Uterus (tissue), 4 donors: ENCODE measurements around the gene GGCX. TPM values are rescaled to one million over a fixed set of nuclear protein-coding genes. Genes with fewer than 3 reads are reported as not detected.
"Not testable (repeated sequence)": the region's sequence is repeated elsewhere in the genome, so short reads cannot be mapped to it uniquely, and the experiment has no call there.

ENCODE experiments used
- DNase-seq, 2 donors: peaks; one replicate each; pipeline ENCODE4 v3.0.0-alpha.2; 2019 to 2020
- H3K27ac ChIP-seq, 2 donors: fragments of 200-600 bp; sonication (generic); 1 replicate in 1 of 2; 2 replicates in 1 of 2; pipeline ENCODE4 v1.5.1; 2016 to 2018
- H3K27me3 ChIP-seq, 2 donors: fragments of 200-600 bp; sonication (generic); one replicate each; pipeline ENCODE4 v1.5.1; 2018 to 2019; ENCODE audit warnings: control low read depth in 1 of 2
- H3K36me3 ChIP-seq, 2 donors: fragments of 200-600 bp; sonication (generic); one replicate each; pipeline ENCODE4 v1.5.1; 2019; ENCODE audit warnings: control low read depth in 1 of 2
- H3K4me1 ChIP-seq, 2 donors: fragments of 200-600 bp; sonication (generic); one replicate each; pipeline ENCODE4 v1.5.1; 2018 to 2019; ENCODE audit warnings: control low read depth in 1 of 2
- H3K4me3 ChIP-seq, 2 donors: fragments of 200-600 bp; sonication (generic); 1 replicate in 1 of 2; 2 replicates in 1 of 2; pipeline ENCODE4 v1.5.1; 2018 to 2019; ENCODE audit warnings: mild to moderate bottlenecking in 1 of 2
- H3K9me3 ChIP-seq, 2 donors: fragments of 200-600 bp; sonication (generic); one replicate each; pipeline ENCODE4 v1.5.1; 2019; ENCODE audit warnings: control low read depth in 1 of 2
- POLR2A ChIP-seq, 2 donors: fragments of 450-650 bp; IDR thresholded peaks; one replicate each; pipeline ENCODE4 v1.6.1; 2016; ENCODE audit warnings: antibody characterized with exemption in 2 of 2, mild to moderate bottlenecking in 1 of 2, moderate library complexity in 1 of 2
- intact Hi-C: fragments of 100-400 bp; cut with DNase I; formaldehyde crosslinking; loops from one replicate; pipeline ENCODE4 v1.15.1; 2023; ENCODE audit warnings: low total_unique reads
- total RNA-seq, 4 donors: library from RNA; depleted of rRNA in 3 of 4; stranded (reverse); fragments of >200 nt in 3 of 4; gene quantifications; one replicate each; pipeline versions ENCODE4 v1.1.0 to v1.2.4, GENCODE V29; 2014 to 2023
- TF ChIP-seq, protein P1 (sequence below), 4 experiments: fragments of 200-600 bp in 2 of 4; fragments of 450-650 bp in 2 of 4; sonication (generic) in 2 of 4; IDR thresholded peaks; one replicate each; pipeline ENCODE4 v1.5.1; 2016 to 2019; ENCODE audit warnings: antibody characterized with exemption in 4 of 4, mild to moderate bottlenecking in 2 of 4, moderate library complexity in 1 of 4
- donor health status: DM: yes; HTN: yes; CAD: no.

GGCX gene
- total RNA-seq, 4 donors from 2014 or later: 14.1 to 54.1 (median 37.9) TPM

DNA sequence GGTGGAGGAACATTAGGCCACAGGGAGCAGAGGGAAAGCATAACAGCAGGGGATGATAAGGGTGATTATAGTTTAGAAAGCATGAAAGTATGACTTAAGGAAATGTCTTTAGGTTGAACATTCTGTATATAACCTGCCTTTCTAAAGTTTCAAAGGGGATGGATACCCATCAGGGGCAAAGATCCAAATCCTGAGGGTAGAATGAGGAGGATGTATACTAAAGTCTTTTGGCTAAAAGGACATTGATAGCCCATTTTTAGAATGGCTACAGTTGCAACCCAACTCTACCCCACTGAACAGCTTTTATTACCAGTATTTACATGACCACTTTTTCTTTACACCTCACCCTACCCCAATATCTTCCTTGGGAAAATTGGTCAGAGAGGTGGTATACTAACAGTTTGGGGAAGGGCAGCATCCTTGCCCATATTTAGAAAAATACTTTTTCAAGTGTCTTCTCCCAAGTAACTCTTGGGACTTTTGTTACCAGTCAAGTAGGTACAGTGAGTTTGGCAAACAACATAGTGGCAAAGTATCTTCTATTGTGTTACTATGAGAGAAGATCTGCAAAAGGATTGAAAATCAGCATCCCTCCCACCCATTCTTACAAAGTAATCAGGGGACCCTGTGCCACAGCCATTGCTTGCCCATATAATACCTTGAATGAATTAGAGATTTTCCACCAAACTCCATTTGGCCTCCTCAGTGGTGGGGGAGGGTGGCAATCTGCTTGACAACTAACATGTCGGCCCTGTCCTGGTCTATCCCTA, 14.0 kb downstream of the GGCX start:
- no peaks in the 10 kb centered on the region for H3K27me3 ChIP-seq
- no peak overlapping the region for H3K27ac ChIP-seq
- no peaks in the 10 kb centered on the region for H3K36me3 ChIP-seq
- no peak for DNase-seq
- no peak overlapping the region for H3K4me3 ChIP-seq
- H3K9me3 ChIP-seq: no peaks in the 10 kb centered on the region
- no peak for TF ChIP-seq POLR2A (IDR thresholded peaks at IDR 0.05)
- TF ChIP-seq, protein P1, sequence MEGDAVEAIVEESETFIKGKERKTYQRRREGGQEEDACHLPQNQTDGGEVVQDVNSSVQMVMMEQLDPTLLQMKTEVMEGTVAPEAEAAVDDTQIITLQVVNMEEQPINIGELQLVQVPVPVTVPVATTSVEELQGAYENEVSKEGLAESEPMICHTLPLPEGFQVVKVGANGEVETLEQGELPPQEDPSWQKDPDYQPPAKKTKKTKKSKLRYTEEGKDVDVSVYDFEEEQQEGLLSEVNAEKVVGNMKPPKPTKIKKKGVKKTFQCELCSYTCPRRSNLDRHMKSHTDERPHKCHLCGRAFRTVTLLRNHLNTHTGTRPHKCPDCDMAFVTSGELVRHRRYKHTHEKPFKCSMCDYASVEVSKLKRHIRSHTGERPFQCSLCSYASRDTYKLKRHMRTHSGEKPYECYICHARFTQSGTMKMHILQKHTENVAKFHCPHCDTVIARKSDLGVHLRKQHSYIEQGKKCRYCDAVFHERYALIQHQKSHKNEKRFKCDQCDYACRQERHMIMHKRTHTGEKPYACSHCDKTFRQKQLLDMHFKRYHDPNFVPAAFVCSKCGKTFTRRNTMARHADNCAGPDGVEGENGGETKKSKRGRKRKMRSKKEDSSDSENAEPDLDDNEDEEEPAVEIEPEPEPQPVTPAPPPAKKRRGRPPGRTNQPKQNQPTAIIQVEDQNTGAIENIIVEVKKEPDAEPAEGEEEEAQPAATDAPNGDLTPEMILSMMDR (IDR thresholded peaks at IDR 0.05): no peak
- no peaks in the 10 kb centered on the region for H3K4me1 ChIP-seq
- intact Hi-C loops: no loop called here

DNA sequence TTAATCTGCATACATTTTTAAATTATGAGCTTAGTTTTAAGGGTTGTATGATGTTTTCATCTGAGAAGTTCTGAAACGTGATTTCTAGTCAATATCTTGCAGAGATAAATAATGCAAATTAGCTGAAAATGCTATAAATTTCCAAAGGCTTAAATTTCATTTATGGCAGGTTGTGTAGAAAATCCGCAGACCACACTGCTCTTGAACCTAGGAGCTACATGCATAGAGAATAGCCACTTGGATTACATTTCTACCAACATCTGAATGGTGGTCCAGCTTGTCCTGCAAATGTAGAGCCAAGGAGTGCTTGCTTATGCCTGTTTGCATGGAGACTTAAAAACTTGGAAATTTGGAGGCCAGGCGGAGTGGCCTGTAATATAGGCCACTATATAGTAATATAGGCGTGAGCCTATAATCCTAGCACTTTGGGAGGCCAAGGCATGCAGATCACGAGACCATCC, 15.5 kb downstream of the GGCX start:
- DNase-seq: no peak
- no peaks in the 10 kb centered on the region for H3K4me1 ChIP-seq
- no peak overlapping the region for H3K4me3 ChIP-seq
- no peak overlapping the region for H3K27ac ChIP-seq
- no peaks in the 10 kb centered on the region for H3K36me3 ChIP-seq
- no peaks in the 10 kb centered on the region for H3K27me3 ChIP-seq
- no peak for TF ChIP-seq POLR2A (IDR thresholded peaks at IDR 0.05)
- TF ChIP-seq, protein P1 (IDR thresholded peaks at IDR 0.05): no peak
- intact Hi-C loops: no loop called here
- no peaks in the 10 kb centered on the region for H3K9me3 ChIP-seq

DNA sequence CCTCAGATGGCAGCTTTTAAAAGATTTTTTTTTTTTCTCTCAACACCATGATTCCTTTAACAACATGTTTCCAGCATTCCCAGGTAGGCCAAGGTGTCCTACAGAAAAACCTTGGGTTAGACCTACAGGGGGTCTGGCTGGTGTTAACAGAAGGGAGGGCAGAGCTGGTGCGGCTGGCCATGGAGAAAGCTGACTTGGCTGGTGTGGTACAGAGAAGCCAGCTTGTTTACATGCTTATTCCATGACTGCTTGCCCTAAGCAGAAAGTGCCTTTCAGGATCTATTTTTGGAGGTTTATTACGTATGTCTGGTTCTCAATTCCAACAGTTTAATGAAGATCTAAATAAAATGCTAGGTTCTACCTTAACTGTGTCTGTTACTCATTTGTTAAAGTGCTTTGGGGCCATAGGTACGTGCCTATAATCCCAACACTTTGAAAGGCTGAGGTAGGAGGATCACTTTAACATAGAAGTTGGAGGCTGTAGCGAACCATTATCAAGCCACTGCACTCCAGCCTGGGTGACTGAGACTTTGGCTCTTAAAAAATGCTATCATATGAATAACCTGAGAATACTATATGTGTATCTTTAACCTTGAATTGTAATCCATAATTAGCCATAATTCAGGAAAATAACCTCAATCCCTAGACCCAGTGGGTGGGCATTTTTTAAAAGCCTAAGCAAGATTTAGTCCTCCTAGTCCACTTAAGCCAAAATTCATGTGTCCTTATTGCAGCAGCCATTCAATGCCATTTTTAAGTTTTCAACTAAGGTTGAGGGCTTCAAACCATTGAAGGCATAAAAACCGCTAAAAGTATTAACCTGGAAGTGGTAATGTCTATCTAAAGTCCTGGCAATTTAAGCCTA, 16.1 kb downstream of the GGCX start:
- H3K4me3 ChIP-seq, DNase-seq, intact Hi-C loops, H3K27me3 ChIP-seq, H3K9me3 ChIP-seq, H3K36me3 ChIP-seq, H3K4me1 ChIP-seq: not testable (repeated sequence)
- peak overlapping the region in 1 of 2 donors; percentile 29 for H3K27ac ChIP-seq

DNA sequence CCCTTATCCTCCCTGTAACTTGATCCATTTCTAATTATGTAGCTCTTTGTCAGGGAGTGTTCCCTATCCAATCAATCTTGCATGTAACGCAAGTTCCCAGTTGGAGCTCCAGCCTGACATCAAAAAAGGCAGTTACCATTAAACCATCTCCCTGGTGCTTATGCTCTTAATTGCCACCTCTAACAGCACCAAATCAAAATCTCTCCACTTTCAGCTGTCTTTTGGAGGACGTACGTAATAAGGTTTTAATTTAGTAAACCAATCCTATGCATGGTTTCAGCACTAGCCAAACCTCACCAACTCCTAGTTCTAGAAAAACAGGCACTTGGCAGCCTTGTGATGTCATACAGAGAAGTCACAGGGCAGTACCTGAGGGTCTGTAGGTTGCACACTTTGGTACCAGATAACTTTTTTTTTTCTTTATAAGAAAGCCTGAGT, 17.0 kb downstream of the GGCX start:
- H3K9me3 ChIP-seq, intact Hi-C loops, H3K36me3 ChIP-seq, H3K4me1 ChIP-seq, H3K4me3 ChIP-seq, DNase-seq, H3K27me3 ChIP-seq: not testable (repeated sequence)
- peak overlapping the region in 1 of 2 donors; percentile 29 for H3K27ac ChIP-seq

DNA sequence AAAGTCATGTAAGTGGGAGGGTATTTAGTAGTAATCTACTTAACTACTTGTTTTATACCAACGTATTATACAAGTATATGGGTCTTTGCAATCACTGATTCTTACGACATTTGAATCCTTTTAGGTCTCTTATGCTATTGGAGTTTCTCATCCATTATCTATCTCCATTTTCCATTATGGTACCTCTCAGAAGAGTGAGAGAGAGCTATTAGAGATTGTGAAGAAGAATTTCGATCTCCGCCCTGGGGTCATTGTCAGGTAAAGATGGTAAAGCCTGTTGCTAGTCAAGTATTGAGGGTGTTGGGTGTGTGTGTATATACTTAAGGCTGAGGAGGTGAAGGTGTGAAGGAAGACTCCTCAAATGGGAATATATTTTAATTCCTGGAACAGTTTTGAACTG, 18.5 kb downstream of the GGCX start:
- intact Hi-C loops: no loop called here
- no peak for DNase-seq
- no peaks in the 10 kb centered on the region for H3K4me1 ChIP-seq
- H3K9me3 ChIP-seq: no peaks in the 10 kb centered on the region
- no peak for TF ChIP-seq POLR2A (IDR thresholded peaks at IDR 0.05)
- TF ChIP-seq, protein P1 (IDR thresholded peaks at IDR 0.05): no peak
- H3K36me3 ChIP-seq: no peaks in the 10 kb centered on the region
- H3K27me3 ChIP-seq: no peaks in the 10 kb centered on the region
- no peak overlapping the region for H3K4me3 ChIP-seq
- no peak overlapping the region for H3K27ac ChIP-seq
